Stimulated activated CD8-positive, alpha-beta memory T cell treated with anti-CD3 and anti-CD28 coated beads, Interleukin-15, amount 100 ng/mL, for 4 hours (primary cell): ENCODE measurements around the gene ELAVL3.
"Not testable (repeated sequence)": the region's sequence is repeated elsewhere in the genome, so short reads cannot be mapped to it uniquely, and the experiment has no call there.

Experiments used
- DNase-seq, 2 donors: peaks; one replicate each; pipeline ENCODE4 v3.0.0-alpha.2; 2020; ENCODE audit warnings: low read depth in 2 of 2

Gene ELAVL3

GRCh38 chr19:11458912-11459311, 21.9 kb downstream of the ELAVL3 start:
- not testable (repeated sequence) for DNase-seq

- no peak for DNase-seq
Measured at GRCh38 chr19:11458236-11458900, 22.5 kb downstream of the ELAVL3 start.

DNA sequence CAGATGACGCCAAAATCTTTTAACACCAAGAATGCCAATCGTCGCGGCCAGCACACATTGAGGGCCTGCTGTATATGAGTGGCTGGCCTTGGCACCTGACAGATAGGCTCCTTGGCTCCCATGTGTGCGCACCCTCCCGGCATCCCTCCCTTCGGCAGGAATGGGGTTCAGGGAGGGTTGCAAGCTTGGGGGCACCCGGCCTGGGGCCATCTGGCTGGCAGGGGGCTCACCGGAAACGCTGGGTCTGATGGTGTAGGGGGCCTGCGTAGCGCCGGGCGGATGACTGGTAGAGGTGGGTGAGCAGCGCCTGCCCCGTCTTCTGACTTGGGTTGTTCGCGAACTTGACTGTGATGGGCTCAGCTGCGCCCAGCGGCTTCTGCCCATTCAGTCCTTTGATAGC, 23.0 kb downstream of the ELAVL3 start:
- DNase-seq: no peak

DNA sequence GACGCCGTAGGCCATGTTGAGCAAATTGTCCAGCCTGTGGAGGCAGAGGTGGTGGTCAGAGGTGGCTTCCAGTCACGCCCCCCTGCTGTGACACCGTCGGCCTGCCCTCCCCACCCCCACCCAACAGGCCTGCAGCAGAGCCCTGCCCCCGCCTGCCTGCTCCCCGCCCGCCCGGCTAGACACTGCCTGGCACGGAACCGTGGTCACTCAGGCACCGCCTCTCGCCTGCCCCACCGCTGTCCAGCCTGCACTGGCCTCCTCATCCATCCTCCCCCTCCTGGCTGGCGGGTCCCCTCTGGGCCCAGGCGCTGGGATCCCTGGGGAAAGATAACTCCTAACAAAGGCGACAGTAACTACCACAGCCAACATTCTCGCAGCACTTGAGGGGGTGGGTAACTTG, 23.7 kb downstream of the ELAVL3 start:
- DNase-seq: no peak

- DNase-seq: no peak
Measured at GRCh38 chr19:11456659-11457058, 24.2 kb downstream of the ELAVL3 start.

DNA sequence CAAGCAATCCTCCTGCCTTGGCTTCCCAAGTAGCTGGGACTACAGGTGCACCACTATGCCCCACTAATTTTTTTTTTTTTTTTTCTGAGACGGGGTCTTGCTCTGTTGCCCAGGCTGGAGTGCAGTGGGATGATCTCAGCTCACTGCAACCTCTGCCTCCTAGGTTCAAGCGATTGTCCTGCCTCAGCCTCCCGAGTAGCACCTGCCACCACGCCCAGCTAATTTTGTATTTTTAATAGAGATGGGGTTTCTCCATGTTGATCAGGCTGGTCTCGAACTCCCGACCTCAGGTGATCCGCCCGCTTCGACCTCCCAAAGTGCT, 25.7 kb downstream of the ELAVL3 start:
- DNase-seq: not testable (repeated sequence)

DNA sequence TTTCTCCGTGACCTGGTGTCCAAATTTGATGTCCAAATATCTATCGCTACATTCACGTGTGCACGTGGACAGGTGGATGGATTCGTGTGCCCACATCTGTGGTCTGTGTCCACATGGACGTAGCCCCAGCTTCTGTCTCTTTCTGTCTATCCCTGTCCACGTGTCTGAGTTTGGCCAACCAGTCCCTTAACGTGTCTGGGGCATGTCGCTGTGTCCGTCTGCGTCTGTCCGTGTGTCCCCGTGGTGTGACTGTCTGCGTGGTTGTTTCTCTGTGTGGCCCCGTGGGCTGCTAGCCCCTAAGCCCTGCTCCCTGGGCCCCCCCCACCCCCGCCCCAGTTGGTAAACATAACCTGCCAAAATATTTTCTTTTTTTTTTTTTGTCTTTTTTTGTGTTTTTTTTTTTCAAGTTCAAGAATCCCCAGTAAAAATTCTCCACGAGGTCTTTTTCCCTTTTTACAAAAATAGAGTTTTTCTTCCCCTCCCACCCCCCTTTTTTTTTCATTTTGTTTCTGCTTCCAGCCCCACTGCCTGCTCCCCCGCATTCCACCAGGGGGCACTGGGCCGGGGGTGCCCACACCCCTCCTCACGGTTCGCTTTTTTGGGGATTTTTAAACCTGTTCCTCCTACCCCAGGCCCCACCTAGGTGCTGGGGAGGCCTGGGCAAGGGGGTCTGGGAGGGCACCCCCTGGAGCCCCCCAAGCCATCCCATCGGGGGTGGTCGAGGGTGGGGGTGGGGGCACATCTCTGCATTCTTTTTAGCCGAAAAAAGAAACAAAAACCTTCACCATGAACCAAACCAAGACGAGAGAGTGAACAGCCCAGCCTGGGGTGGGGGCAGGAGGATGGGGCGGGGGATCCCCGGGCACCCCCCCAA, 27.1 kb downstream of the ELAVL3 start:
- no peak for DNase-seq

- no peak for DNase-seq
Measured at GRCh38 chr19:11452620-11453310, 28.1 kb downstream of the ELAVL3 start.

- no peak for DNase-seq
Measured at GRCh38 chr19:11451871-11452619, 28.8 kb downstream of the ELAVL3 start.

DNA sequence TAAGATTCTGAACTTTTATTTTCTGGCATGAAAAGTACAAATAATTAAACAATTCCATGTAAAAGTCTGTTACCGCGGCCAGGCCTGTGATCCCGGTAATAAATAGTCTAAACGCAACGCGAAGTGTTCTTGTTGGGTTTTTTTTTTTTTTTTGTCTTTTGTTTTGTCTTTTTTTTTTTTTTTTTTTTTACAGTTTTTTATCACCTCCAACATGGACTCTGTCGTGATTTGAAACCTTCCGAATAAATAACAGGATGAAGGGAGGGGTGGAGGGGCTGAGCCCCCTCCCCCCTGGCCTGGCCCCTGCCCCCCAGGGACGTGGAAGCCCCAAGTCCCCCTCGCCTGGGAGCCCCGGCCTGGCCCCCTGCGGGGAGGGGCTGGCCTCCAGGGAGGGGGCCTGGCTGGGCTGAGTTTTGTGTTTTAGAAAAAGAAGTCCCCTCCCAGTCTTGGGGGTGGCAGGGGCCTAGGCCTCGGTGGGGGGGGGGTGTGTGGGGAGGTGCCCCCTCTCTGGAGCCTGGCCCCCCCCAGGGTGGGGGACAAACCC, 29.4 kb downstream of the ELAVL3 start:
- no peak for DNase-seq

DNA sequence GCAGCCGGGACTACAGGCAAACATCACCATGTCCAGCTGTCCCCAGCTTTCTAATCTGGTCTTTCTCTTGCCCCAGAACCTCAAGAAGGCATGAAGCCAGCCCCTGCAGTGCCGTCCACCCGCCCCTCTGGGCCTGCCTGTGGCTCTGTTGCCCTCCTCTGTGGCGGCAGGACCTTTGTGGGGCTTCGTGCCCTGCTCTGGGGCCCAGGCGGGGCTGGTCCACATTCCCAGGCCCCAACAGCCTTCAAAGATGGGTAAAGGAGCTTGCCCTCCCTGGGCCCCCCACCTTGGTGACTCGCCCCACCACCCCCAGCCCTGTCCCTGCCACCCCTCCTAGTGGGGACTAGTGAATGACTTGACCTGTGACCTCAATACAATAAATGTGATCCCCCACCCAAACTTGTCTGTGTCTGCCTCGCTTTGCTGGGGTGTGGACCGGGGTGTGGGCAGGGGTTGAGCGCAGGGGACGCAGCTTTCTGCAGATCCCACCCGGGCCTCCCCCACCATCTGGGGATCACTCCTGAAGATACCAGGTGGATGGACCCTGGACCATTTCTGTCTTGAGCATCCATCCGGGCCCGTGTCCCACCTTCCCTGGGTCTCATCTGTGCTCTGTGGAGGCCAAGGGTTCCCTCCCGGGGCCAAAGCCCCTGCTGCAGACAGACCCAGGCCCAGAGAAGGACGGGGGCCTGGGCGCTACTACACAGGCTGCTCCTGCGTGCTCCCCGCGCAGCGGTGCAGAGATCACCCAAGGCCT, 30.1 kb downstream of the ELAVL3 start:
- no peak for DNase-seq

DNA sequence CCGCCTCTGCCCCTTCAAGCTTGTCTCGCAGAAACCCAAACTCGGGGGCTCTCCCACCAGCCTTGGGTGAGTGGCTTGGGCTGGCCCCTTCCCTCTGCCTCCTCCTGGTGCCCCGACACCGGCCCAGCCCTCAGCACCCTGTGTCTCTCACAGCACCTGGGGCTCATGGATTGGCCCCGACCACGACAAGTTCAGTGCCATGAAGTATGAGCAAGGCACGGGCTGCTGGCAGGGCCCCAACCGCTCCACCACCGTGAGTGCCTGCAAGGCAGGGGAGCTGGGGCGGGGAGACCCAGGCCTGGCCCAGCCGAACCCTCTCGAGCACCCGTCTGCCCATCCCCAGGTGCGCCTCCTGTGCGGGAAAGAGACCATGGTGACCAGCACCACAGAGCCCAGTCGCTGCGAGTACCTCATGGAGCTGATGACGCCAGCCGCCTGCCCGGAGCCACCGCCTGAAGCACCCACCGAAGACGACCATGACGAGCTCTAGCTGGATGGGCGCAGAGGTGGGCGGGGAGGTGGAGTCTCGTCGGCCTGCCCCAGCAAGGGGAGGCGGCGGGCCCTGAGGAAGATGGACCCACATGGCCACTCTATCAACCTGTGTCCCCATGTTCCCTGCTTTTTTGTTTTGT, 31.8 kb downstream of the ELAVL3 start:
- no peak for DNase-seq

GRCh38 chr19:11448410-11448809, 32.4 kb downstream of the ELAVL3 start:
- no peak for DNase-seq

DNA sequence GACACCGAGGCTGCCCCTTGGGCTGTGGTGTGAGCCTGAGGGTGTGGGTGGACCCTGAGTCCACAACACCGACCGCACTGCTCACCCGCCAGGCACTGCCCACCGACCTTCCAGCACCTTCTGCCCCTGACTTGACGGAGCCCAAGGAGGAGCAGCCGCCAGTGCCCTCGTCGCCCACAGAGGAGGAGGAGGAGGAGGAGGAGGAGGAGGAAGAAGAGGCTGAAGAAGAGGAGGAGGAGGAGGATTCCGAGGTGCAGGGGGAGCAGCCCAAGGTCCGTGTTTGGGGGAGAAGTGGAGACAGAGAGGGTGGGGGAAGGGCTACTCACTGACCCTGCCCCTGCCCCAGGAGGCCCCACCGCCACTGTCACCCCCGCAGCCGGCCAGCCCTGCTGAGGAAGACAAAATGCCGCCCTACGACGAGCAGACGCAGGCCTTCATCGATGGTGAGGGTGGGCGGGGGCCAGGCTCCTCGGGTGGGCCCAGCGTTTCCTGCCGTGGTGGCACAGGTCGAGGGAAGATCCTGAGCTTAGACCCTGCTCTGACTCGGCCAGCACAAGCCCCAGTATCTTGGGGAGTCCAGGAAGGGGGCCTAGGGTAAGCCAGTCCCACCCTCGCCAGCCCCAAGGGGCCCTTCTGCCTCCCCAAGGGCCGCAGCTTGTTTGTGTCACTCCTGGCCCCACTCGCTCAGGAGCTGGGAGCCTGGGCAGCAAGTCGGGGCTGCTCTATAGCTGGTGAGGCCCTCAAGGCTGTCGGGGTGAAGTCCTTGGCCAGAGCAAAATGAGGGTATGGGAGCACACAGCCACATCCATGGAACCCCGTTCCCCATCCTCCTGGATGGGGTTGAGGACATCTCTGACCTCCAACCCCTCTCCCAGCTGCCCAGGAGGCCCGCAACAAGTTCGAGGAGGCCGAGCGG, 33.2 kb downstream of the ELAVL3 start:
- no peak for DNase-seq

DNA sequence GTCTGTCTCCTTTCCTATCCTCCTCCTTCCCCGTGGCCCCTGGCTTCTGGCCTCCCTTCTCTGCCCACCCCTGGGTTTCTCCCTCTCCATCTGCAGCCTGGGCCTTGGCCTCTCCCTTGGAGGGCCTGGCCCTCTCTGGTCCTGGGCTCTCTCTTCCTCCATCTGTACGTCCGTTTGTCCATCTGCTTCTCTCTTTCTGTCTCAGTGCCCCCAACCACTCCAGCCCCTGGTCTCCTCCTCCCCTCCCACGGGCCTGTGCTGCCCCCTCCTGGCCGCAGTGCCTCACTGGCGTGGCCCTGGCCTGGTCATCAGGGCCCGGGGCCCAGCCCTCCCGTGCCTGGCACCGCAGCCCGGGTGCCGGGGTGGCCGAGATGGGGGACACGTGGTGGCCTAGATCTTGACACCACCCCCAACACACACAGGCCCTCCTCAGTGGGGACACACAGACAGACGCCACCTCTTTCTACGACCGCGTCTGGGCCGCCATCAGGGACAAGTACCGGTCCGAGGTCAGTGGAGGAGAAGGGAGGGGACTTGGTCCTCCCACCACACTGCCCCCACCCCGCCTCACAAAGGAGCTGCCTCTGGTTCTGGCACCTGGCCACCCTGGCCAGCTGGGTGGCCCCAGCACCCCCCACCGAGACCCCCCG, 34.1 kb downstream of the ELAVL3 start:
- DNase-seq: no peak

DNA sequence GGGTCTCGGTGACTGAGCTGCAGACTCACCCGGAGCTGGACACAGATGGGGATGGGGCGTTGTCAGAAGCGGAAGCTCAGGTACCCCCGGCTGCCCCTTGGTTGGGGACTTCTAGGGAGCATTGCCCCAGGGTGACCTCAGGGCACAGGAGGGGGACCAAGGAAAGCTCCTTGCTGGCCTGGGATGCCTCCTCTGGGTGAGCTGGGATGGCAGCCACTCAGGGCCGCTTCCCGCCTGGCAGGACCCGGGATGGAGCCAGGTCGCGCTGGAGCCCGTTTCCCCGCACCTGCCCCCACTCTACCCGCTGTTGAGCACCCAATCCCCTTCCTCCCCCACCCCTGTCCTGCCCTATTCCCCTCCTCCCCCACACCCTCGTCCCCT, 34.6 kb downstream of the ELAVL3 start:
- DNase-seq: no peak

GRCh38 chr19:11445141-11445540, 35.7 kb downstream of the ELAVL3 start:
- no peak for DNase-seq

GRCh38 chr19:11444059-11444458, 36.8 kb downstream of the ELAVL3 start:
- DNase-seq: no peak

- DNase-seq: no peak
Measured at GRCh38 chr19:11437955-11438354, 42.9 kb downstream of the ELAVL3 start.
